A172 (cell line): Measurements from ENCODE around the gene L1CAM. TPM values are rescaled to one million over a fixed set of nuclear protein-coding genes. Genes with fewer than 3 reads are reported as not detected.

Experiments
- total RNA-seq: library from RNA; depleted of rRNA; stranded (reverse); fragments of >200 nt; shearing (Covaris generic); gene quantifications from 2 replicates; pipeline ENCODE4 v1.2.3, GENCODE V29; 2014; rRNA removed

L1CAM gene
- total RNA-seq, 1 experiment from 2014 or later = 77.7 TPM

Other genes with a start within 250 kb of the L1CAM start
- 9.0 and 9.3 TPM in 2 replicates for gene DUSP9, start 239.0 kb downstream of the L1CAM start, total RNA-seq
- gene PNCK, start 212.4 kb downstream of the L1CAM start, total RNA-seq = 0.48 and 2.7 TPM in 2 replicates
- 17.1 and 25.6 TPM in 2 replicates for gene SLC6A8, start 198.2 kb downstream of the L1CAM start, total RNA-seq
- gene BCAP31, start 161.8 kb downstream of the L1CAM start, total RNA-seq = 523 and 538 TPM in 2 replicates
- 44.7 and 44.8 TPM in 2 replicates for gene ABCD1, start 161.3 kb downstream of the L1CAM start, total RNA-seq
- gene PLXNB3, start 121.9 kb downstream of the L1CAM start, total RNA-seq = 13.8 and 14.3 TPM in 2 replicates
- 0.59 and 2.2 TPM in 2 replicates for gene SRPK3, start 105.1 kb downstream of the L1CAM start, total RNA-seq
- gene IDH3G, start 91.8 kb downstream of the L1CAM start, total RNA-seq = 116 and 127 TPM in 2 replicates
- 227 and 287 TPM in 2 replicates for gene SSR4, start 91.5 kb downstream of the L1CAM start, total RNA-seq
- 8.2 and 10.5 TPM in 2 replicates for gene PDZD4, start 55.6 kb downstream of the L1CAM start, total RNA-seq
- 2.0 and 2.6 TPM in 2 replicates for gene AVPR2, start 18.5 kb upstream of the L1CAM start, total RNA-seq
- 1.3 and 5.3 TPM in 2 replicates for gene ARHGAP4, start 40.1 kb upstream of the L1CAM start, total RNA-seq
- gene NAA10, start 48.9 kb upstream of the L1CAM start, total RNA-seq = 210 and 249 TPM in 2 replicates
- gene RENBP, start 58.5 kb upstream of the L1CAM start, total RNA-seq = 0.62 TPM in 2 replicates
- 40.8 and 41.7 TPM in 2 replicates for gene HCFC1, start 85.6 kb upstream of the L1CAM start, total RNA-seq
- 8.6 and 9.6 TPM in 2 replicates for gene TMEM187, start 86.6 kb upstream of the L1CAM start, total RNA-seq
- gene IRAK1, start 133.7 kb upstream of the L1CAM start, total RNA-seq = 192 and 220 TPM in 2 replicates
- 35.1 and 48.3 TPM in 2 replicates for gene MECP2, start 211.5 kb upstream of the L1CAM start, total RNA-seq